Smooth muscle cell (in vitro differentiated cells): ENCODE results near the gene RAB9A. TPM values are rescaled to one million over a fixed set of nuclear protein-coding genes. Genes with fewer than 3 reads are reported as not detected.

Experiments
- DNase-seq: peaks from one replicate; lab custom pipeline; 2025; ENCODE audit not compliant: unreplicated experiment; lab: John Stamatoyannopoulos, UW
- H2AFZ ChIP-seq: fragments of 200-600 bp; sonication (generic); 2 replicates; pipeline ENCODE4 v1.6.0; 2016; ENCODE audit warnings: antibody characterized with exemption, low read depth, mild to moderate bottlenecking
- H3F3A ChIP-seq: fragments of 200-600 bp; sonication (generic); 2 replicates; pipeline ENCODE4 v1.6.0; 2017; ENCODE audit warnings: antibody characterized with exemption, low read depth
- H3K27ac ChIP-seq: fragments of 200-600 bp; sonication (generic); 2 replicates; pipeline ENCODE4 v1.5.1; 2016; ENCODE audit warnings: low read depth, mild to moderate bottlenecking
- H3K27me3 ChIP-seq: fragments of 200-600 bp; sonication (generic); 2 replicates; pipeline ENCODE4 v1.6.1; 2016; ENCODE audit warnings: low read depth, mild to moderate bottlenecking
- H3K36me3 ChIP-seq: fragments of 200-600 bp; sonication (generic); 2 replicates; pipeline ENCODE4 v1.5.1; 2016; ENCODE audit warnings: low read depth
- H3K4me1 ChIP-seq: fragments of 200-600 bp; sonication (generic); 2 replicates; pipeline ENCODE4 v1.5.1; 2016; ENCODE audit warnings: low read depth
- H3K4me2 ChIP-seq: fragments of 200-600 bp; sonication (generic); 2 replicates; pipeline ENCODE4 v1.6.0; 2016; ENCODE audit warnings: mild to moderate bottlenecking
- H3K4me3 ChIP-seq: fragments of 200-600 bp; sonication (generic); 2 replicates; pipeline ENCODE4 v1.5.1; 2016; ENCODE audit warnings: mild to moderate bottlenecking
- H3K79me2 ChIP-seq: fragments of 200-600 bp; sonication (generic); 2 replicates; pipeline ENCODE4 v1.6.0; 2016; ENCODE audit warnings: low read depth, mild to moderate bottlenecking
- H3K9ac ChIP-seq: fragments of 200-600 bp; sonication (generic); 2 replicates; pipeline ENCODE4 v1.6.0; 2016; ENCODE audit warnings: low read depth
- H3K9me3 ChIP-seq: fragments of 200-600 bp; sonication (generic); replicated peaks from 2 replicates; pipeline ENCODE4 v1.5.1; 2016; ENCODE audit warnings: low read depth
- H4K20me1 ChIP-seq: fragments of 200-600 bp; sonication (generic); 2 replicates; pipeline ENCODE4 v1.6.0; 2016; ENCODE audit warnings: low read depth
- WGBS: methylation state at CpG from one replicate; pipeline ENCODE4 v1.1.7; 2016; ENCODE audit warnings: low lambda C conversion rate; 5-methylcytosine and 5-hydroxymethylcytosine counted together
- polyA plus RNA-seq: library from polyadenylated mRNA; unstranded; fragments of >200 nt; fragmentation: Nextera tagmentation; extraction: Ambion mirVana; gene quantifications from 2 replicates; pipeline ENCODE4 v1.2.1, GENCODE V29; 2016
- total RNA-seq: library from RNA; depleted of rRNA; stranded (reverse); fragments of >200 nt; gene quantifications from 2 replicates; pipeline ENCODE4 v1.2.3, GENCODE V29; 2014
- TF ChIP-seq, protein P1 (sequence below): fragments of 200-600 bp; sonication (generic); IDR thresholded peaks from 2 replicates; pipeline ENCODE4 v1.5.1; 2017; ENCODE audit warnings: borderline replicate concordance, mild to moderate bottlenecking, antibody characterized with exemption; ENCODE audit not compliant: insufficient read depth, poor library complexity, severe bottlenecking

The RAB9A gene
- total and polyA plus RNA-seq, 2 experiments from 2014 or later: 22.1 to 25.8 TPM

DNA sequence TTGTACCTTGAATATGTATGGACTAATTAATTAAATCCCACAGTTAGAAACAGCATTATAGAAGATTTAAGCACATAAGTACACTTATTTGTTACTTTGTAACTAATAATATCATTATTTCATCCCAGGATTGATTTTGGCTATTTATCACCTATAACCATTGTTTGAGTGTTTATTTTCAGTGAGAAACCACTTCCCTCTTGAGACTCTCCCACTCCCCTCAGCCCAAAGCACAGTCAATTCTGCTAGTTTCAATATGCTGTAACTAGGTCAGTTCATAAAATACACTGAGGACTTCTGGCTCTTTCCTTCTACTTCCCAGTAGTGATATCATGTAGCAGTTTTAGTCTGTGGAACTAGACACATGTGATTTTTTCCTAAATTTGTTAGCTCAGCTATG lies 61.9 kb downstream of the RAB9A start:
- Histone ChIP-seq H3F3A (no peaks in the 10 kb centered on the region), H4K20me1 (no peaks in the 10 kb centered on the region), H2AFZ (no peak overlapping the region), H3K4me2 (no peak overlapping the region), H3K9ac (no peak overlapping the region), H3K36me3 (no peaks in the 10 kb centered on the region), H3K27me3 (no peaks in the 10 kb centered on the region), H3K4me3 (no peak overlapping the region), H3K27ac (no peak overlapping the region), H3K9me3 (no peaks in the 10 kb centered on the region), H3K4me1 (no peaks in the 10 kb centered on the region), H3K79me2 (no peaks in the 10 kb centered on the region)
- TF ChIP-seq, protein P1, sequence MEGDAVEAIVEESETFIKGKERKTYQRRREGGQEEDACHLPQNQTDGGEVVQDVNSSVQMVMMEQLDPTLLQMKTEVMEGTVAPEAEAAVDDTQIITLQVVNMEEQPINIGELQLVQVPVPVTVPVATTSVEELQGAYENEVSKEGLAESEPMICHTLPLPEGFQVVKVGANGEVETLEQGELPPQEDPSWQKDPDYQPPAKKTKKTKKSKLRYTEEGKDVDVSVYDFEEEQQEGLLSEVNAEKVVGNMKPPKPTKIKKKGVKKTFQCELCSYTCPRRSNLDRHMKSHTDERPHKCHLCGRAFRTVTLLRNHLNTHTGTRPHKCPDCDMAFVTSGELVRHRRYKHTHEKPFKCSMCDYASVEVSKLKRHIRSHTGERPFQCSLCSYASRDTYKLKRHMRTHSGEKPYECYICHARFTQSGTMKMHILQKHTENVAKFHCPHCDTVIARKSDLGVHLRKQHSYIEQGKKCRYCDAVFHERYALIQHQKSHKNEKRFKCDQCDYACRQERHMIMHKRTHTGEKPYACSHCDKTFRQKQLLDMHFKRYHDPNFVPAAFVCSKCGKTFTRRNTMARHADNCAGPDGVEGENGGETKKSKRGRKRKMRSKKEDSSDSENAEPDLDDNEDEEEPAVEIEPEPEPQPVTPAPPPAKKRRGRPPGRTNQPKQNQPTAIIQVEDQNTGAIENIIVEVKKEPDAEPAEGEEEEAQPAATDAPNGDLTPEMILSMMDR: no peak
- no peak for DNase-seq

DNA sequence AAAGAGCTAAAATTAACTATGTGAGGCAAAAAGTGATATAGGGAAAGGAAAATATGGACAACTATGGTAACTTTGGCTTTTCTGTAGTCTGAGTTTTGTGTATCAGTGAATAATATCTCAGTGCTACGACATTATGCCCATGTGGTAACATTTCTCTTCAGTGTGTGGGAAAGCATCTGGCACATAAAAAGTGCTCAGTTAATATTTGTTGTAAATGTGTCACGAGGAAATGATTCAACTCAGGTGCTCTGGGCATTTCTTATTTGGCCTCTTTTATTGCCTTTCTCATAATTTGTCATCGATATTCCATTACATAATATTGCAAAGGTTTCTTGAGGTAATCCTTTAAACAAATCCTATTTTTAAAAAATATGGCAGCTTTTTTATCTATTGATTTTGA lies 63.2 kb downstream of the RAB9A start:
- Histone ChIP-seq H2AFZ (no peak overlapping the region), H3K4me1 (no peaks in the 10 kb centered on the region), H3K79me2 (no peaks in the 10 kb centered on the region), H3K4me2 (no peak overlapping the region), H3K4me3 (no peak overlapping the region), H3K9me3 (no peaks in the 10 kb centered on the region), H3K9ac (no peak overlapping the region), H3K27me3 (no peaks in the 10 kb centered on the region), H3K36me3 (no peaks in the 10 kb centered on the region), H3F3A (no peaks in the 10 kb centered on the region), H3K27ac (no peak overlapping the region), H4K20me1 (no peaks in the 10 kb centered on the region)
- no peak for DNase-seq
- WGBS: 70% methylated on average over 3 of the region's 3 CpGs
- TF ChIP-seq, protein P1: no peak

DNA sequence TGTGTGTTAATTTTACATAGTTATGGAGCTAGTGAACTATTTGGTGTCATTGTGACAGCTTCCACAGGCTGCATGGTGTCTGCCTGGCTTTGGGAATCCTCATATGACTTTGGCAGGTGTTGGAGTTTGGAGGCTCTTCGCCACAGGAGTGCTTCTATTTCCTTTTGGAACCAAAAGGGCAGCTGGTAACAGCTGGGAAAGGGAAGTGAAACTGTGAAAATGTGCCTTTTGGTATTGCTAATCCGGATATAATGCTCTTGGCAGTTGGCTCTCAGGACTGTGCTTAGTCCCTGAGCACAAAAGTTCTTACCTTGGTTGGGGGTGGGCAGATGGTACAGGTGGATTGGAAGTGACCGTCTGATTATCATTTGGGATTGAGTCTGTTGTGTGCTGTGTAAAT lies 63.7 kb downstream of the RAB9A start:
- Histone ChIP-seq H3K27ac (no peak overlapping the region), H3K9ac (no peak overlapping the region), H3K27me3 (no peaks in the 10 kb centered on the region), H3K4me2 (no peak overlapping the region), H3K4me1 (no peaks in the 10 kb centered on the region), H3K79me2 (no peaks in the 10 kb centered on the region), H3K4me3 (no peak overlapping the region), H3F3A (no peaks in the 10 kb centered on the region), H4K20me1 (no peaks in the 10 kb centered on the region), H3K36me3 (no peaks in the 10 kb centered on the region), H2AFZ (no peak overlapping the region), H3K9me3 (no peaks in the 10 kb centered on the region)
- TF ChIP-seq, protein P1: no peak
- DNase-seq: no peak
- WGBS: 62% methylated on average over 3 of the region's 3 CpGs

DNA sequence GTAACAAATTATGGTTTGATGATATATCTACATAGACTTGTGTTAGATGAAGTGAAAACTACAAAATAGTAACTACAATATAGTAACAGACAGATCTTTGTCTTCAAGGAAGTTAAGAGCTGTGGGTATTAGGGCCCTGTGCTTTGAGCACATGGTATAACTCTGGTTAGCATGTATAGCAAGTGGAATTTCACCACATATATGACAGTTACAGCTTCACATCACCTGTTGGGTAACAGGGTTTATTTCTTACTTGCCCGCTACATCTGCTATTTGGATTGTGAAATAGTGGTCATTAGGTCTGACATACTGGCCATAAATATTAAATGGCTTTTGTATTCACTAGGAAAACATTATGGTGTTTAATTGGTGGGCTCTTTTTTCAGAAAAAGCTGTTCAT lies 65.8 kb downstream of the RAB9A start:
- WGBS: 76% methylated on average over 1 of the region's 1 CpG
- H4K20me1 ChIP-seq: no peaks in the 10 kb centered on the region

More for the DNA sequence above, 65.8 kb downstream of the RAB9A start:
- Histone ChIP-seq H3K27me3 (no peaks in the 10 kb centered on the region), H3K9ac (no peak overlapping the region), H2AFZ (no peak overlapping the region), H3K4me1 (no peaks in the 10 kb centered on the region), H3K36me3 (no peaks in the 10 kb centered on the region), H3K79me2 (no peaks in the 10 kb centered on the region), H3K9me3 (no peaks in the 10 kb centered on the region), H3K27ac (no peak overlapping the region), H3K4me2 (no peak overlapping the region), H3K4me3 (no peak overlapping the region), H3F3A (no peaks in the 10 kb centered on the region)
- TF ChIP-seq, protein P1: no peak
- no peak for DNase-seq
